Progenitor cell of endocrine pancreas (in vitro differentiated cells): ENCODE measurements around the gene PARP16. TPM values are rescaled to one million over a fixed set of nuclear protein-coding genes. Genes with fewer than 3 reads are reported as not detected.
A peak's percentile ranks its signal among the peaks of the same experiment; 100 is the strongest.
"Not testable (repeated sequence)": the region's sequence is repeated elsewhere in the genome, so short reads cannot be mapped to it uniquely, and the experiment has no call there.

Experiments used
- DNase-seq: peaks from one replicate; pipeline ENCODE4 v3.0.0; 2021; ENCODE audit warnings: low spot score; ENCODE audit not compliant: unreplicated experiment
- H3K27ac Mint-ChIP-seq: 2 replicates; pipeline ENCODE4 v1.8.0; 2021; ENCODE audit warnings: mild to moderate bottlenecking, moderate library complexity, mixed read lengths
- H3K27me3 Mint-ChIP-seq: 2 replicates; pipeline ENCODE4 v1.8.0; 2021; ENCODE audit warnings: mixed read lengths
- H3K36me3 Mint-ChIP-seq: 2 replicates; pipeline ENCODE4 v1.8.0; 2022; ENCODE audit warnings: mixed read lengths; ENCODE audit not compliant: insufficient read depth
- H3K4me1 Mint-ChIP-seq: 2 replicates; pipeline ENCODE4 v1.8.0; 2021; ENCODE audit warnings: low read depth, mixed read lengths
- H3K4me3 Mint-ChIP-seq: 2 replicates; pipeline ENCODE4 v1.8.0; 2021; ENCODE audit warnings: low read depth, mild to moderate bottlenecking, moderate library complexity, mixed read lengths
- H3K9me3 Mint-ChIP-seq: 2 replicates; pipeline ENCODE4 v1.8.0; 2021; ENCODE audit warnings: low read depth, mixed read lengths
- total RNA-seq: library from RNA; stranded (reverse); gene quantifications from 2 replicates; pipeline ENCODE4 v1.2.1, GENCODE V29; 2021
- TF ChIP-seq, protein P1 (sequence below): fragments of 200-600 bp; sonication (generic); IDR thresholded peaks from one replicate; pipeline ENCODE4 v1.5.0; 2021; ENCODE audit warnings: antibody characterized with exemption, mild to moderate bottlenecking; ENCODE audit not compliant: unreplicated experiment

The PARP16 gene
- total RNA-seq, 1 donor from 2014 or later = 10.5 TPM

DNA sequence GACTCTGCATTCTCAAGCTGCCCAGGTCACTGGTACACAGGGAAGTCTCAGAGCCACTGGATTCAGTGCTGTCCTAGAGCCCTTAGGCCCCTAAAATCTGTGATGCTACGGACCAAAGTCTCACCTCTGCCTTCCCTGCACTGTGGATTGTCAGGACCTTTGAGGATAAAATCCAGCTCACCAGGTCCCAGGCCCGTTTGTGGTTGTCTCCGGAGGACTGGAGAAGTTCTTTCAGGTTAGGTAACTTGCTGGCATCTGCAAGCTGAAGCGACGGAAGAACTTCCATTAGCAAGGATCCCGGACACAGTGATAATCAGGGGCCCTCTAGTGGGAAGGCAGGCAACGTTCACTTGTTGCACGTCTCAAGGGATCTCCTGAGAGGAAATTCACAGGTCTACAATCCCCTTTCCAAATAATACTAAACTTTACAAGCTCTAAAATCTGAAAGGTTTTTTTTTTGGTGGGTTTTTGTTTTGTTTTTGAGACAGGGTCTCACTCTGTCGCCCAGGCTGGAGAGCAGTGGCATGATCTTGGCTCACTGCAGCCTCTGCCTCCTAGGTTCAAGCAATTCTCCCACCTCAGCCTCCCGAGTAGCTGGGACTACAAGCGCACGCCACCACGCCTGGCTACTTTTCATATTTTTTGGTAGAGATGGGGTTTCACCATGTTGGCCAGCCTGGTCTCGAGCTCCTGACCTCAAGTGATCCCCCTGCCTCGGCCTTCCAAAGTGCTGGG lies 15.7 kb downstream of the PARP16 start:
- not testable (repeated sequence) for H3K36me3 Mint-ChIP-seq, H3K27me3 Mint-ChIP-seq, H3K4me3 Mint-ChIP-seq, H3K9me3 Mint-ChIP-seq, H3K27ac Mint-ChIP-seq, H3K4me1 Mint-ChIP-seq
- peak; percentile 28 for DNase-seq
- TF ChIP-seq, protein P1, sequence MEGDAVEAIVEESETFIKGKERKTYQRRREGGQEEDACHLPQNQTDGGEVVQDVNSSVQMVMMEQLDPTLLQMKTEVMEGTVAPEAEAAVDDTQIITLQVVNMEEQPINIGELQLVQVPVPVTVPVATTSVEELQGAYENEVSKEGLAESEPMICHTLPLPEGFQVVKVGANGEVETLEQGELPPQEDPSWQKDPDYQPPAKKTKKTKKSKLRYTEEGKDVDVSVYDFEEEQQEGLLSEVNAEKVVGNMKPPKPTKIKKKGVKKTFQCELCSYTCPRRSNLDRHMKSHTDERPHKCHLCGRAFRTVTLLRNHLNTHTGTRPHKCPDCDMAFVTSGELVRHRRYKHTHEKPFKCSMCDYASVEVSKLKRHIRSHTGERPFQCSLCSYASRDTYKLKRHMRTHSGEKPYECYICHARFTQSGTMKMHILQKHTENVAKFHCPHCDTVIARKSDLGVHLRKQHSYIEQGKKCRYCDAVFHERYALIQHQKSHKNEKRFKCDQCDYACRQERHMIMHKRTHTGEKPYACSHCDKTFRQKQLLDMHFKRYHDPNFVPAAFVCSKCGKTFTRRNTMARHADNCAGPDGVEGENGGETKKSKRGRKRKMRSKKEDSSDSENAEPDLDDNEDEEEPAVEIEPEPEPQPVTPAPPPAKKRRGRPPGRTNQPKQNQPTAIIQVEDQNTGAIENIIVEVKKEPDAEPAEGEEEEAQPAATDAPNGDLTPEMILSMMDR = peak; percentile 83

DNA sequence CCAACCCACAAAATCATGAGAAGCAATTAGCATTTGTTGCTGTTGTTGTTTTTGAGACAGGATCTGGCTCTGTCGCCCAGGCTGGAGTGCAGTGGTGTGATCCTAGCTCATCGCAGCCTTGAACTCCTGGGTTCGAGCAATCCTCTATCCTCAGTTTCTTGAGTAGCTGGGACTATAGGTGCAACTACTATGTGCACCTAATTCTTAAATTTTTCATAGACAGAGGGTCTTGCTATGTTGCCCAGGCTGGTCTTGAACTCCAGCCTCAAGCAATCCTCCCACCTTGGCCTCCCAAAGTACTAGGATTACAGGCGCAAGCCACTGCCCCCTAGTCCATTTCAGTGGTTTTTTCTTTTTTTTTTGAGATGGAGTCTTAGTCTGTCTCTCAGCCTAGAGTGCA lies 18.3 kb downstream of the PARP16 start:
- no peaks in the 10 kb centered on the region for H3K4me1 Mint-ChIP-seq
- no peak overlapping the region for H3K27ac Mint-ChIP-seq
- DNase-seq = no peak
- peaks cover 2% of the 10 kb centered on the region for H3K36me3 Mint-ChIP-seq
- no peak overlapping the region for H3K4me3 Mint-ChIP-seq
- H3K9me3 Mint-ChIP-seq = no peaks in the 10 kb centered on the region
- TF ChIP-seq, protein P1 = no peak
- H3K27me3 Mint-ChIP-seq = no peaks in the 10 kb centered on the region

DNA sequence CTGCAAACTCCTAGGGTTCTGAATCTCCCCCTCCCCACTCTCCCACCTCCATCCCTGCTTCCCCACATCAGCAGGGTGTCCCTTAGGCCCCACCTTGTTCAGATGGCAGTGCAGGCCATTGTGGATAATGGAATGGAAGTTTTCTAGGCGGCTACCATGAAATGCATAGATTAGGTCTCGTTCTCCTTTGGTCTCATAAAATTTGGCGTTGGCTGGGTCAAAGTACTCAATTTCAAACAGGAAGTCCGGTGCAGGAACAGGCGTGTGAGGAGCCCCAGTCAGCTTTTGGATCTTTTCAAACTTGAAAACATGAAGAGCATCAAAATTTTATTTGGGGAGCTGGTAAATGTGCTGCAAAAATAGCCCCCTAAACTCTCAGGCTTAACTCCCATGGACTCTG lies 20.2 kb downstream of the PARP16 start:
- DNase-seq = no peak
- Mint-ChIP-seq H3K4me3 (no peak overlapping the region), H3K4me1 (no peaks in the 10 kb centered on the region), H3K9me3 (no peaks in the 10 kb centered on the region), H3K27ac (peak overlapping the region; percentile 27), H3K36me3 (peaks cover 4% of the 10 kb centered on the region), H3K27me3 (no peaks in the 10 kb centered on the region)
- TF ChIP-seq, protein P1 = no peak

DNA sequence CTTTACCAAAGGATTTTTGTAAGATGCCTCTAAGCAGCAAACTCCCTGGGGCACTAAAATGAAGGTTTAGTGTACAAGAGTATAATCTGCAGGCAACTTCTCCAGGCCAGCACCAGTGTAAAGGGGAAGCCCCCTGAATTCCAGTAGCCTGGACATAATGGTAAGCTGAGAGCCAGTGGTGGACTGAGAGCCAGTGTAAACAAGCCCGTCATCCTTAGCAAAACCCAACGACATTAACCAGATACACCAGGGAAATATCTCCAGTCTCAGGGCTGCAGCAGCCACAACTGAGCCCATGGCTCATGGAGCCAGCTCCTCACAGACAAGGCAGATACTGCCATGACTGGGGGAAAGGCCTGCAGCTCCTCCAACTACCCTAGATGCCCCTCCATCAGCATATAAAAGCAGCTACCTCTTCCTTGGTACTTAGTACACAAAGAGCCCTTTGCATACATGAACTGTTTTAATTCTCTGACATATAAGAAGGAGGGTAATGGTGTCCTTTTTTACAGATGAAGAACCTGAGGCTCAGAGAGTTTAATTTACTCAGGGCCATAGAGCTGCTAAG lies 21.7 kb downstream of the PARP16 start:
- no peak overlapping the region for H3K27ac Mint-ChIP-seq
- no peaks in the 10 kb centered on the region for H3K4me1 Mint-ChIP-seq
- TF ChIP-seq, protein P1 = no peak
- no peaks in the 10 kb centered on the region for H3K9me3 Mint-ChIP-seq
- H3K36me3 Mint-ChIP-seq = peaks cover 8% of the 10 kb centered on the region
- no peak for DNase-seq
- no peak overlapping the region for H3K4me3 Mint-ChIP-seq
- no peaks in the 10 kb centered on the region for H3K27me3 Mint-ChIP-seq

DNA sequence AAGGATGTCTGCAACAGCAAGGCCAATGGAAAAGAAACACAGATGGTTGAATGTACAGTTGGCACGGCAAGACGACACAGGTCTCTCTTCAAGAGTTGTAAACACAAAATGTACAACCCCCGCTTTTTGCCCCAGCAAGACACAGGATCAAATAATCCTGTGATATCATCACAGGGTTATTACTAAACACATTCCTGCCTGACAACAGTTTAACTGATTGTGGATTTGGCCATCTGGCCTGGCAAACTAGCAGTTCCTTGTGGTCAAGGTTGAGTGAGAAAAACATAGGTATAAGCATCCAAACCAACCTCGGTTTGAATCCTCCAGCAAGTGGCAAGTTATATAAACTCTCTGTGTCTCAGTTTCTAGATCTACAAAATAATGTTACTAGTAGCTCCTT lies 23.4 kb downstream of the PARP16 start:
- Mint-ChIP-seq H3K4me1 (no peaks in the 10 kb centered on the region), H3K36me3 (peaks cover 10% of the 10 kb centered on the region), H3K27ac (no peak overlapping the region), H3K27me3 (no peaks in the 10 kb centered on the region), H3K4me3 (no peak overlapping the region), H3K9me3 (no peaks in the 10 kb centered on the region)
- TF ChIP-seq, protein P1 = no peak
- no peak for DNase-seq
